Hindlimb muscle (tissue), 1 donor: ENCODE measurements around the gene B4GAT1. TPM values are rescaled to one million over a fixed set of nuclear protein-coding genes. Genes with fewer than 3 reads are reported as not detected.
A peak's percentile ranks its signal among the peaks of the same experiment; 100 is the strongest.

Experiments used
- DNase-seq: peaks from one replicate; pipeline ENCODE4 v3.0.0-alpha.2; 2013
- polyA plus RNA-seq: library from polyadenylated mRNA; unstranded; fragments of 120-200 nt; gene quantifications from one replicate; pipeline ENCODE4 v1.2.1, GENCODE V29; 2013; ENCODE audit not compliant: insufficient read length

The B4GAT1 gene
- polyA plus RNA-seq, 1 donor: 22.0 TPM

DNA sequence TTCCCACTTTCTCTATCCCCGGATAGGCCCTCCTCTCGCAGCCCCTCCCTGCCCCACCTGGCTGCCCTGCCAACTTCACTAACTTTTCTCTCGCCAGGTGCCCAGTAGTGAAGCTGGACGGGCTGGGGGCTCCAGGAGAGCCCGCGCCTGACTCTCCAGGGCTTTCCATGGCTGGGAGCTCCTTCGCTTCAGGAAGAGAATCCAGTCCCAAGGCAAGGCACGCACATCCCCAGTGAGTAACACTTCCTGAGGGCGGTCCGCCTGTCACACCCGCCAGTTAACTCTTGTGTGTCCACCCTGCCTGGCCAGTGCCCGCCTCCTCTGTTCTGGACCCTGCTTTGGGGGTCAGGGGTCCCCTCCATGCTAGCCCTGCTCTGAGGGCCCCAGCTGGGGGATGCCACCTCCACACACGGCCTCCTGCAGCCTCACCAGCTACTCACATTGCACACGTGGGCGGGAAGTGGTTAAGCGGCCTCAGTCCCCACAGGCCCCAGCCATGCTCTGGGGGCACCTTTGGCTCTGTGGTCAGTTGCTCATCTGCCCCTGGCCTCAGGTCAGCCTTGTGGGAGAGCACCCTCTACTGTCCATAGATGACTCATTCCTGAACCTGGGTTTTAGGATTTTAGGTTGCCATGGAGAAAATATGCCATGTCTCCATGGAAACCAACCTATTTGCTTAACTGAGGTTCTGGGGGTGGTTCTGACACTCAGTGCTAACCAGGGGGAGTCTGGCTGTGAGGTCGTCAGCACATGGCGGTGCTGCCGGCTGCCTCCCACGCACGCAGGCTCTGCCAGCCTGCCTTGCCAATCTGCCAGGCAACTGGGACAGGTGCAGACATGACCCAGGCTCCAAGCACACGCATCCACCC, 11.0 kb downstream of the B4GAT1 start, which contains the start of gene RIN1:
Gene RIN1 (minus strand): TSS at position 201 of the 869 bp plus-strand sequence. CDS start 32 bp downstream, at position 169.
- DNase-seq: no peak

GRCh38 chr11:66335531-66336233, 11.7 kb downstream of the B4GAT1 start:
- DNase-seq: no peak

DNA sequence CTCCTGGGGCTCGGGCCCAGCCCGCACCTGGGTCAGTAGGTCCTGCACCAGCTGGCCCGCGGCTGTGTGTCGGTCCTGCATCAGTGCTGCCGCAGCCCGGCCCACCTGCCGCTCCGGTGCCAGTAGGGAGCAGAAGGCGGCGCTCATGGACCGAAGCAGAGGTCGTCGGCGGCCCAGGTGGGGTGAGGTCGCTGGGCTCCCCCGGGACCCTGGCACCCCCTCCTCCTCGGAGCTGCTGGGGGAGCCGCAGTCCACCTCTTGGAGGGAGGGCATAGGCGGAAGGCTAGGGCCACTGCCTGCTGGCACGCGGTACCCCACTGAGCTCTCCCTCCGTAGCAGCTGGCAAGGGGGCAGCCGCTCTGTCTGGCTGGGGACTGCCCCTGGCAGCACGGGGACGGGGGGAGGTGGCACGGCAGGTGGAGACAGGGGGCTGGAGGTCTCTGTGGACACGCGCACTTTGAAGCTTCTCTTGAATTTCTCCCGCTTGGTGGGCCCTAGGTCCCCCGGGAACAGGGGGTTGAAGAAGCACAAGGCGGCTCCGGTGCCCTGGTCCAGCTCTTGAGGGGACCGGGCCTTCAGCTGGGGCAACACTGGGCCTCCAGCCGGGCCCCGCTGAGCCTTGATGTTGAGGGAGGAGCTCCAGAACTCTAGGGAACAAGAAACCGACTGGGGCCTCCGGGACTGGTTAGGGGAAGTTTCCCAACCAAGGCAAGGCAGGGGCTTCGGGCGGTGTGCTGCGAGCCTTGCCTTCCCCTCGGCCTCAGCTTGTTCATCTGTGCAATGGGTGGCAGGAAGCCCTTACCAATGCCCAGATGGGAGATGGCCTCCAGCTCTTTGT, 12.6 kb downstream of the B4GAT1 start:
- DNase-seq: no peak

DNA sequence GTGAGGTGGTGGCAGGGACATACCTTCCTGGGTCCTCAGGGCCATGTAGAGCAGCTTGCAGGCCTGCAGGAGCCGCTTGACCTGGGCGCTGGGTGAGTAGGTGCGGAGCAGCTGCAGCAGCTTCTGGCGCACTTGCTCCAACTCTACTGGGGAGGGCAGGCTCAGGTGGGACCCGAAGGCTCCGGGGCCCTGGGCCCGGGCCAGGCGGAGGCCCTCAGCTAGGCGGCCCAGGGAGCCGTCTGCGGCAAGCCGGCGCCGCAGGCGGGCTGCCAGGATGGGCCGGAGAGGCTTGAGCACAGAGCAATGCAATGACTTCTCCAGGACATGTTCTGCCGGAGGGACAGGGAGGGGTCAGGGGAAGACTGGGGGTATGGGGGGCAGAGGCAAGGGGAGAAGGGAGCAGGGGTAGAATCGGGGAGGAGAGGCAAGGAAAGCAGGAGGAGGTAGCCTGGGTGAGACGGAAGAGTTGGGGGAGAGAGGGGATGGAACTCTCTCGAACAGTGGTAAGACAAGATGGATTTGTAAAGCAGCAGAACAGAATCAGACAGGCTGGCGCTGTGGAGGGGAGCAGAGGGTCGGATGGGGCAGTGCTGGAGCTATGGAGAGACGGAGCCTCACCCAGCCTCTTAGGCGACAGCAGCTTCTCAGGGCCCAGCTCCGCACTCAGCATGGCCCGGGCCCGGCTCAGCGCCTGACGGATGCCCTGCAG, 13.4 kb downstream of the B4GAT1 start:
- no peak for DNase-seq

DNA sequence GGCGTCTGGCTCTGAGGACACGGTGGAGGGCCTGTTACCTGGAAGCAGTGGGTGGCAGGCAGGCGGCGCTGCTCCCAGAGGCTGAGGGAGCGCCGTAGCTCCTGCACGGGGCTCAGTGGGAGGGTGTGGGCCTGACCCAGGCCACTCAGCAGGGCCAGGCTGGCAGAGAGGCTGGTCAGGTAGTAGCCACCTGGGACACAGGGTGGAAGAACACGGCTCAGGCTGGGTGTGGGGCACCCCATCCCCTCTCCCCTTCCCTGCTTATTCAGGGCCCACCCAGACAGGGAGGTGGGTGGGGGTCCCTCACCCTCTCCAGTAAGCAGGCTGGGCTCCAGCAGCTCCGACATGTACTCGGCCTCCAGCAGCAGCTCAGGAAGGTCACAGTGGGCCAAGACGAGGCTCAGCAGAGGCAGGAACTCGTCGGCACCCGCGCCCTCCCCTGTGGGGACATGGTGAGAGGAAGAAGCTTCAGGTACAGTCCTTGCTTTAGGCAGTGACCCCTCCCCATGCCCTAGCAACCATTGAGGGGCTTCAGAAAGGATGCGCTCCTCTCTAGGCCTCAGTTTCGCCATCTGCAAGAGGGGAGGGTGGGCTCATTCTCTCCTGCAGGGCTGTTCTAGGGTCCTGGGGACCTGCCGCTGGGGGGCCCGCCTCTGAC, 14.1 kb downstream of the B4GAT1 start:
- DNase-seq: no peak

- no peak for DNase-seq
Measured at GRCh38 chr11:66332371-66333219, 14.8 kb downstream of the B4GAT1 start.

DNA sequence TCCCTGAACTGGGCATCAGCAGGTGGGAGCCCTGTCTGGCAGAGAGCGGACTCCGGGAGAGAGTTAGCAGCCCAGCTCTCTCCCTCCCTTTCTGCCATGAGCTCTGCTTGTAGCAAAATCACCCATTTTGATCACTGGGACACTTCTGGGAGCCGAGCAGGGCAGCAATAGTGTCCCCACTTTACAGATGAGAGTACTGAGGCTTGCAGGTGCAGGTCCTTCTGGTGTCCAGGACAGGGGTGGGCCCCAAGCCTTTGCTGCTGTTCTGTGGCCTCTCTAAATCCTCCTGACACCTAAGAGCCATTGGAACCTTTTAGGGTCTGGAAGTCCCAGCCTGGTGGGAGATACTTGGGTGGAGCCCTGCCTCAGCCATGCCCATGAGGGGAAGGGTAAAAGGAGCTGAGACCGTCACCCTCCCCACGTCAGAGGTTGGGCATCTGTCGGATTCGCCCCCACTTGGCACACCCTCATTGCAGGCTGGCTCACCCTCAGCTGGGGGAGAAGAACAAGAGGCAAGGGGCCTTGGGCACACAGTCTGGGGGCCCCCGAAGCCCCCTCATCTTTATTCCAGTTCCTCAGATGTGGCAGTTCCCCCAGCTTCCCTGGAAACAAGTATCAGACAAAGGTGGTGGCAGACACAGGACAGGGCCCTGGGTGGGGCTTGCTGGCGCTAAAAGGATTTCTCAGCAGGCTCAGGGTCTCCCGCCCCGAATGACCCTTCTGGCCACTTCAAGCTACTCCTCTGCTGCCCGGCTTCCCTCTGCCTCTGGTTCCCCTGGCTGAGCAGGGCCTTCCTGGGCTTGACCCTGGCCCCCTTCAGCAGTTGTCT, 15.7 kb downstream of the B4GAT1 start:
- DNase-seq: no peak

GRCh38 chr11:66330931-66331330, 16.5 kb downstream of the B4GAT1 start:
- DNase-seq: no peak

DNA sequence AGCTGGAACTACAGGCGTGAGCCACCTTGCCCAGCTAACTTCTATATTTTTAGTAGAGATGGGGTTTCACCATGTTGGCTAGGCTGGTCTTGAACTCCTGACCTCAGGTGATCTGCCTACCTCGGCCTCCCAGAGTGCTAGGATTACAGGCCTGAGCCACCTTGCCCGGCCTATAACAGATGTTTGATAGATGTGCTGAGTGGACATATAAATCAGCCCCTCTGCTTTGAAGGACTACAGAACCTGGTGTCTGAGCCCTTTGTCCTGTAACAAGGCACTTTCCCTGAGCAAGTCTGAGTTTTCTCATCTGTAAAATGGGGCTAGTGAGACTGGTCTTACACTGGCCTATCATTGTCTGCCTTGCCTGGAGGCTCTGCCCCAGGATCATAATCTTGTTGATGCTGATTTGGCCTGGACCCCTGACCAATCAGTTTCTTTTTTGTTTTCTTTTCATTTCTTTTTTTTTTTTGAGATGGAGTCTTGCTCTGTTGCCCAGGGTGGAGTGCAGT, 18.2 kb downstream of the B4GAT1 start:
- no peak for DNase-seq

DNA sequence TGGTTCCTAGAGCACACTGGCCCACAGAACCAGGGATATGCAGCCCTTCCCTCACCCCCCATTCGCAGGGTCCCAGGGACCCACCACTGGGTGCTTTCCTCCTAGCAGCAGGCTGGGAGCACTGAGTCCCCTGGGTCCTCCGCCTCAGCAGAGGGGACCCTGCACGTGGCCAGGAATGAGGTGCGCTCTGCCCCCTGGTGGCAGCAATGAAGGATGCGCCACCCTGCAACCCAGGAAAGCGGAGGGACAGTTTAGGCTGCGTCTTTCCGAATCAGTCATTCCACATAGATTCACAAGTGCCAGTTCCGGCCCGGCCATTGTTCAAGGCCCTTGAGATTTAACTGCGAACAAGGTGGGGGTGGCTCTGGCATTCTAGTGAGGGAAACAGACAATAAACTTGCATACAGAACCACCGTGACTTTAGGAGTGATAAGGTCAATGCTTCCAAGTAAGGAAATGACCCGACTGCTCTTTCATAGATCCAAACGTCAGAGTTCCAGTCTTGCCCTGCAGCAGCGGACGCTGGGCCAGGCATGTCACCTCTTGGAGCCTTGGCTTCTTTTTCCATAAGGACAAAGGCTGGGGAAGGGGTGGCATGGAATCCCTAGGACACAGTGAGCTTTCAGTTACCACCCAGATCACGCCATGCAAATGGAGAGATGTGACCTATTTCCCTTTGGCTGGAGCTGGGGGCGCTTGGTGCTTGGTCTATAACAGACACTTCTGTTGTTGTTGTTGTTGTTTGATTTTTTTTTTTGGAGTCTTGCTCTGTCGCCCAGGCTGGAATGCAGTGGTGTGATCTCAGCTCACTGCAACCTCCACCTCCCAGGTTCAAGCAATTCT, 18.9 kb downstream of the B4GAT1 start:
- DNase-seq: peak; percentile 82

- no peak for DNase-seq
Measured at GRCh38 chr11:66328031-66328301, 19.5 kb downstream of the B4GAT1 start.

- DNase-seq: no peak
Measured at GRCh38 chr11:66327171-66328030, 20.0 kb downstream of the B4GAT1 start.

DNA sequence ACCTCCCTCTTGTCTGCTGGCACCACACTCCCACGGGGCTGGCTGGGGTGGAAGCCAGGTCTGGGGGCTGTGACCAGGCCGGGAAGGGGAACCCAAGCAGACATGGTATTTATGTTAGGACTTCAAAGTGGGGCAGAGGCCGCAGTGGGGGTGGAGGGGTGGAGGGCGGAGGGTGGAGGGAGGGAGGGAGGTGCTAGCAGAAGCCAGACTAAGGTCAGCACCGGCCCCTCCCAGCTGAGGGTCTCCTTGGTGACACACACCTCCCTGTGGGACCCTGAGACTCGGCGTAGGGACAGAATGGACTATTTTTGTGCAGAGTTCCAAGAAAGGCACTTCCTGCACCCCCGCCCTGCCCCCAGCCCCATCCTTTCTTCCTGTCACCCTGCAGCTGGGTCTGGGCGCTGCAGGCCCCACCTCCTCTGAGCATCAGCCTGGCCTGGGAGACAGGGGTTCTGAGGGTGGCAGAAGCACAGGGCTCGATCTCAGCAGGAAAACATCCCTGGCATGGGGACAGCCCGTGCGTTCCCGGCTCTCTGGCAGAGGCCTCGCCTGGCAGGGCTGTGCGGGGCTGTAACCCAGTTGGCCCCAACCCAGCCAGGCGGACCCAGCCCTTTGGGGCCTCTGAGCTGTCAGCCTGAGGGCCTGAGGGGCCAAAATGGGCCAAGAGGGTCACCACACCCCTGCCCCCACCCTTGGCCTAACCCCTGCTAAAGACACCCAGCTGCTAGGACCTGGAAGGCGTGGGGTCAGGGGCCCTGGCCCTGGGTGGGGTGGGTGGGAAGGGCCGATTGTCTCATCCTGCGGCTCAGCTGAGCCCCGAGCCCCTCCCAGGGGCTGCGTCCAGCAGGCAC, 20.9 kb downstream of the B4GAT1 start:
- DNase-seq: no peak

- no peak for DNase-seq
Measured at GRCh38 chr11:66325263-66325671, 22.2 kb downstream of the B4GAT1 start.

DNA sequence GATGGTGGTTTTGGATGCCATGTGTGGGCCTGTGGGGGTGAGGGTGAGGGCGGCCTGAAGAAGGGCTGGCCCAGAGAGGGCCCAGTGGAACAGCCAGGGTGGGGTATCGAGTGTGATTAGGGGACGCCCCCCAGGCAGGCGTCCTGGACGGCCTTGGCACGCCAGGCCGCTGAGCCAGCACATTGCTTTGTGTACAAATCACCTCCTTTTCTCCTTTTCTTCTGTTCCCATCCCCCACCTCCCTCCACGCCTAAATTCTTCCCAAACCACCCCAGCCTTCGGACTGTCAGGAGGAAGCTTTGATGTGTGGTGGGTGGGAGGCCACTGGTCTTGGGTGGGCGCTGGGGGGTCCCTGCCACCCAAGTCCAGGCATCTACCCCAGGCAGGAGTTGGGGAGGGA, 22.8 kb downstream of the B4GAT1 start:
- no peak for DNase-seq

DNA sequence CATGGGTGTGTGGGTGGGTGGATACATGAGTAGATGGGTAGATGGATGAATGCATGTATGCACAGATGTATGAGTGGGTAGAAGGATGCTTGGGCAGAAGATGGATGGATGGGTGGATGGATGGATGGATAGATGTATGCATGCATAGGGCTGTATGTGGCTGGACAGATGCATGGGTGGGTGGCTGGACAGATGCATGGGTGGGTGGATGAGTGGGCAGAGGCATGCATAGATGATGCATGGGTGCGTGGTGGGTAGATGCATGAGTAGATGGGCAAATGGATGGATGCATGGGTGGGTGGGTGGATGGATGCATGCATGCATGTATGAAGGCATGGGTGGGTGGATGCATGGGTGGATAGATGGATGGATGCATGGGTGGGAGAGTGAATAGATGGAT, 23.7 kb downstream of the B4GAT1 start:
- no peak for DNase-seq
